GM21526 (cell line): ENCODE results near the gene TRPM2.
"Not testable (repeated sequence)": the region's sequence is repeated elsewhere in the genome, so short reads cannot be mapped to it uniquely, and the experiment has no call there.

Experiments used
- ATAC-seq: cut with Tn5 transposase; IDR thresholded peaks from one replicate; pipeline ENCODE4 v1.9.1; 2021; ENCODE audit warnings: moderate library complexity; ENCODE audit not compliant: unreplicated experiment, low FRiP score

Gene TRPM2

GRCh38 chr21:44390886-44391285, 37.5 kb downstream of the TRPM2 start:
- no peak for ATAC-seq

GRCh38 chr21:44391345-44392091, 38.1 kb downstream of the TRPM2 start:
- ATAC-seq = no peak

GRCh38 chr21:44392185-44392584, 38.8 kb downstream of the TRPM2 start:
- ATAC-seq = no peak

GRCh38 chr21:44392916-44393315, 39.5 kb downstream of the TRPM2 start:
- no peak for ATAC-seq

GRCh38 chr21:44394733-44395132, 41.3 kb downstream of the TRPM2 start:
- no peak for ATAC-seq

- ATAC-seq = no peak
Observed at GRCh38 chr21:44395260-44395659, 41.8 kb downstream of the TRPM2 start.

GRCh38 chr21:44396803-44397202, 43.4 kb downstream of the TRPM2 start:
- ATAC-seq = not testable (repeated sequence)

GRCh38 chr21:44397431-44398031, 44.1 kb downstream of the TRPM2 start:
- ATAC-seq = no peak

- no peak for ATAC-seq
Observed at GRCh38 chr21:44398499-44398898, 45.1 kb downstream of the TRPM2 start.

- ATAC-seq = no peak
Observed at GRCh38 chr21:44399151-44399954, 45.9 kb downstream of the TRPM2 start.

- ATAC-seq = no peak
Observed at GRCh38 chr21:44399955-44400790, 46.8 kb downstream of the TRPM2 start.

GRCh38 chr21:44400791-44401385, 47.5 kb downstream of the TRPM2 start:
- no peak for ATAC-seq

GRCh38 chr21:44401386-44402160, 48.2 kb downstream of the TRPM2 start:
- ATAC-seq = no peak

- no peak for ATAC-seq
Observed at GRCh38 chr21:44402323-44403105, 49.1 kb downstream of the TRPM2 start.

GRCh38 chr21:44403106-44404020, 49.9 kb downstream of the TRPM2 start:
- no peak for ATAC-seq

GRCh38 chr21:44404482-44404881, 51.1 kb downstream of the TRPM2 start:
- not testable (repeated sequence) for ATAC-seq

- ATAC-seq = no peak
Observed at GRCh38 chr21:44405091-44405947, 51.9 kb downstream of the TRPM2 start.
